OCI-LY1 (cell line): ENCODE results near the gene BMP7.

Experiments used
- H2AFZ ChIP-seq: fragments of 200-600 bp; sonication (generic), shearing (Covaris generic); 2 replicates; pipeline ENCODE4 v1.6.0; 2014; ENCODE audit warnings: antibody characterized with exemption, mild to moderate bottlenecking, low read length
- H3F3A ChIP-seq: fragments of 200-600 bp; sonication (generic), shearing (Covaris generic); 2 replicates; pipeline ENCODE4 v1.6.0; 2014; ENCODE audit warnings: mild to moderate bottlenecking, antibody characterized with exemption, low read length, moderate library complexity; ENCODE audit not compliant: insufficient read depth
- H3K27ac ChIP-seq: fragments of 200-600 bp; sonication (generic); 2 replicates; pipeline ENCODE4 v1.5.1; 2014; ENCODE audit warnings: low read length, mixed run types, mild to moderate bottlenecking, low read depth; ENCODE audit not compliant: poor library complexity, severe bottlenecking
- H3K27me3 ChIP-seq: fragments of 200-600 bp; sonication (generic); 2 replicates; pipeline ENCODE4 v1.6.0; 2014; ENCODE audit warnings: antibody characterized with exemption, mild to moderate bottlenecking, low read length, moderate library complexity; ENCODE audit not compliant: insufficient read depth
- H3K36me3 ChIP-seq: fragments of 200-600 bp; sonication (generic); 2 replicates; pipeline ENCODE4 v1.6.1; 2014; ENCODE audit warnings: mild to moderate bottlenecking, antibody characterized with exemption, low read length, moderate library complexity, mixed read lengths; ENCODE audit not compliant: insufficient read depth
- H3K4me1 ChIP-seq: fragments of 200-600 bp; sonication (generic); 2 replicates; pipeline ENCODE4 v1.5.1; 2014; ENCODE audit warnings: mild to moderate bottlenecking, low read length, moderate library complexity; ENCODE audit not compliant: insufficient read depth, severe bottlenecking
- H3K4me2 ChIP-seq: fragments of 200-600 bp; sonication (generic), shearing (Covaris generic); 2 replicates; pipeline ENCODE4 v1.6.1; 2014; ENCODE audit warnings: low read length
- H3K4me3 ChIP-seq: fragments of 200-600 bp; sonication (generic); 2 replicates; pipeline ENCODE4 v1.5.1; 2014; ENCODE audit warnings: low read length, low read depth, mild to moderate bottlenecking, mixed read lengths; ENCODE audit not compliant: poor library complexity, severe bottlenecking
- H3K79me2 ChIP-seq: fragments of 200-600 bp; shearing (Covaris generic); 2 replicates; pipeline ENCODE4 v1.6.1; 2016; ENCODE audit warnings: mixed run types, low read length, mixed read lengths; ENCODE audit not compliant: insufficient read depth
- H3K9ac ChIP-seq: fragments of 200-600 bp; sonication (generic), shearing (Covaris generic); 2 replicates; pipeline ENCODE4 v1.6.1; 2014; ENCODE audit warnings: mild to moderate bottlenecking, low read length, mixed read lengths
- H3K9me2 ChIP-seq: fragments of 200-600 bp; sonication (generic), shearing (Covaris generic); 2 replicates; pipeline ENCODE4 v1.6.1; 2014; ENCODE audit warnings: low read depth, mild to moderate bottlenecking, low read length, mixed read lengths
- H3K9me3 ChIP-seq: fragments of 200-600 bp; shearing (Covaris generic); 2 replicates; pipeline ENCODE4 v1.6.1; 2014; ENCODE audit warnings: low read length, mixed read lengths
- H4K20me1 ChIP-seq: fragments of 200-600 bp; sonication (generic), shearing (Covaris generic); 2 replicates; pipeline ENCODE4 v1.6.0; 2016; ENCODE audit warnings: mild to moderate bottlenecking, low read length; ENCODE audit not compliant: insufficient read depth
- CTCF ChIP-seq: fragments of 200-600 bp; sonication (generic), shearing (Covaris generic); IDR thresholded peaks from 2 replicates; pipeline ENCODE4 v1.5.1; 2017; ENCODE audit warnings: mild to moderate bottlenecking, antibody characterized with exemption, low read length, moderate library complexity, mixed read lengths
- EZH2 ChIP-seq: fragments of 200-600 bp; sonication (generic), shearing (Covaris generic); IDR thresholded peaks from 2 replicates; pipeline ENCODE4 v1.8.0; 2017; ENCODE audit warnings: borderline replicate concordance, mixed run types, mild to moderate bottlenecking, antibody characterized with exemption, low read length, moderate library complexity, mixed read lengths

The BMP7 gene

DNA sequence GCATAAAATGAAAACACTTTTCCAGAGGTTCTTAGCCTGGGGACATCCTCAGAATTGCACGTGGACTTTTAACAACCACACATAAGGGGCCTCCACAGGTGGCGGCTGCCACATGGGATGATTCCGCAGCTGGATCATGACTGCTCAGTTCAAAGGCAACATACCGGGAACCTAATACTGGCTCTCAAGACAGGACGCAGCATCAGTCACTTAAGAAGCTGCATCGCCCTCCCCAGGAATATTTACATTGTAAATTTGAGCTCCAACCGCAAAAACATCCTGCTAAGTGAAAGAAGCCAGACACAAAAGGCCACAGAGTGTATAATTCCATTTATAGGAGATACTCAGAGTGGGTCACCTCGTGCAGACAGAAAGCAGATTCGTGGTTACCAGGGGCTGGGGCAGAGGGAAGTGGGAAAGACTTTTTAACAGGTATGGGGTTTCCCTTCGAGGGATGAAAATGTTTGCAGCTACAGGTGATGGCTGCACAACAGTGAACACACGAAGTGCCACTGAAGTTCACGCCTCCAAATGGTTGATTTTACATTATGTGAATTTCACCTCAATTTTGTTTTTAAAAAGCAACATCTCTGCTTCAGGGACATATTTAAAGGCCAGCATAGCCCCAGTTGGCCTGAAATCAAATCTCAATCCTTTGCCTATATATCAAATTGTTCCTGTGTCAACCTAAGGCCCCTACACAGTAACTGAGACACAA lies 141.5 kb downstream of the BMP7 start:
- Histone ChIP-seq H4K20me1 (no peaks in the 10 kb centered on the region), H3K9me3 (no peaks in the 10 kb centered on the region), H3K27me3 (peaks cover 7% of the 10 kb centered on the region; the same call in 1 of the 2 replicates), H3F3A (no peaks in the 10 kb centered on the region), H3K4me1 (peaks cover 32% of the 10 kb centered on the region), H3K9me2 (no peaks in the 10 kb centered on the region), H3K36me3 (no peaks in the 10 kb centered on the region; the same call in 1 of the 2 replicates), H3K27ac (no peak overlapping the region), H3K9ac (no peak overlapping the region), H3K4me3 (no peak overlapping the region), H2AFZ (no peak overlapping the region), H3K4me2 (no peak overlapping the region), H3K79me2 (no peaks in the 10 kb centered on the region)
- TF ChIP-seq CTCF (no peak), EZH2 (no peak)

GRCh38 chr20:57124366-57124765 lies 142.1 kb downstream of the BMP7 start:
- Histone ChIP-seq H3K4me3 (no peak overlapping the region), H3K79me2 (no peaks in the 10 kb centered on the region), H3K9me2 (no peaks in the 10 kb centered on the region), H3K4me2 (no peak overlapping the region), H3K9me3 (no peaks in the 10 kb centered on the region), H3K27ac (no peak overlapping the region), H3K36me3 (no peaks in the 10 kb centered on the region; the same call in 1 of the 2 replicates), H3K27me3 (peaks cover 7% of the 10 kb centered on the region; the same call in 1 of the 2 replicates), H3K4me1 (peaks cover 32% of the 10 kb centered on the region), H4K20me1 (no peaks in the 10 kb centered on the region), H3K9ac (no peak overlapping the region), H3F3A (no peaks in the 10 kb centered on the region), H2AFZ (no peak overlapping the region)
- no peak for TF ChIP-seq CTCF
- no peak for TF ChIP-seq EZH2

GRCh38 chr20:57123504-57123903 lies 142.9 kb downstream of the BMP7 start:
- no peaks in the 10 kb centered on the region for H4K20me1 ChIP-seq
- no peaks in the 10 kb centered on the region for H3K9me2 ChIP-seq
- H3F3A ChIP-seq = no peaks in the 10 kb centered on the region
- H3K4me3 ChIP-seq = no peak overlapping the region
- H3K27me3 ChIP-seq = peaks cover 7% of the 10 kb centered on the region; the same call in 1 of the 2 replicates
- H3K9ac ChIP-seq = no peak overlapping the region
- no peak overlapping the region for H3K4me2 ChIP-seq
- H3K9me3 ChIP-seq = no peaks in the 10 kb centered on the region
- no peaks in the 10 kb centered on the region for H3K79me2 ChIP-seq
- peaks cover 32% of the 10 kb centered on the region for H3K4me1 ChIP-seq
- H3K36me3 ChIP-seq = no peaks in the 10 kb centered on the region; the same call in 1 of the 2 replicates
- TF ChIP-seq CTCF (no peak), EZH2 (no peak)
- H2AFZ ChIP-seq = no peak overlapping the region
- no peak overlapping the region for H3K27ac ChIP-seq
